B cell (primary cell): ENCODE data around the gene AVEN. TPM values are rescaled to one million over a fixed set of nuclear protein-coding genes. Genes with fewer than 3 reads are reported as not detected.

Experiments
- ATAC-seq: fragments of 200-7000 bp; cut with Tn5 transposase; one replicate; pipeline ENCODE4 v1.10.0; 2021; ENCODE audit warnings: low read depth, mild to moderate bottlenecking, moderate number of reproducible peaks, moderate library complexity
- CTCF ChIA-PET: fragments of 350-600 bp; sonication (Branson Sonifier 250); formaldehyde crosslinking; loops from one replicate; lab custom pipeline; 2021; ENCODE audit warnings: antibody characterized with exemption, inconsistent platforms; lab: Charles Lee
- POLR2A ChIA-PET: fragments of 350-600 bp; sonication (Branson Sonifier 250); formaldehyde crosslinking; loops from one replicate; lab custom pipeline; 2021; ENCODE audit warnings: antibody characterized with exemption; lab: Charles Lee
- DNase-seq: peaks from one replicate; pipeline ENCODE4 v3.0.0; 2013
- H2AFZ ChIP-seq: 2 replicates; pipeline ENCODE4 v1.6.1; 2012; ENCODE audit warnings: mild to moderate bottlenecking, low read depth, low read length; ENCODE audit not compliant: insufficient read depth, poor library complexity, severe bottlenecking
- H3K27ac ChIP-seq, 2 donors: 1 replicate in 1 of 2; 2 replicates in 1 of 2; pipeline ENCODE4 v1.5.1; 2012 to 2013; ENCODE audit warnings: low read length in 2 of 2, mild to moderate bottlenecking in 2 of 2, moderate library complexity in 1 of 2
- H3K27me3 ChIP-seq, 4 experiments: fragments of 200-600 bp in 1 of 4; sonication (generic) in 1 of 4; replicated peaks in 1 of 4; 1 replicate in 2 of 4; 2 replicates in 2 of 4; pipeline versions ENCODE4 v1.6.1 to v1.7.0; 2013 to 2016; ENCODE audit warnings: low read length in 3 of 4, mild to moderate bottlenecking in 2 of 4, mixed read lengths in 1 of 4, moderate library complexity in 1 of 4; ENCODE audit not compliant: insufficient read depth in 4 of 4, control insufficient read depth in 3 of 4; ENCODE audit errors: control extremely low read depth in 1 of 4
- H3K36me3 ChIP-seq, 2 experiments: replicated peaks in 1 of 2; 1 replicate in 1 of 2; 2 replicates in 1 of 2; pipeline versions ENCODE4 v1.6.1 to v1.7.1; 2013; ENCODE audit warnings: low read length in 1 of 2; ENCODE audit not compliant: insufficient read depth in 2 of 2, control insufficient read depth in 1 of 2; ENCODE audit errors: control extremely low read depth in 1 of 2, extremely low read depth in 1 of 2
- H3K4me1 ChIP-seq, 2 donors: fragments of 200-600 bp in 1 of 2; sonication (generic) in 1 of 2; 1 replicate in 1 of 2; 2 replicates in 1 of 2; pipeline versions ENCODE4 v1.5.1 to v1.6.1; 2013 to 2017; ENCODE audit warnings: low read length in 2 of 2; ENCODE audit not compliant: control insufficient read depth in 2 of 2, insufficient read depth in 2 of 2
- H3K4me2 ChIP-seq: replicated peaks from 2 replicates; pipeline ENCODE3; 2012; ENCODE audit warnings: mild to moderate bottlenecking, low read depth, low read length; ENCODE audit not compliant: poor library complexity, severe bottlenecking
- H3K4me3 ChIP-seq, 5 experiments: fragments of 200-600 bp in 1 of 5; sonication (generic) in 1 of 5; 1 replicate in 3 of 5; 2 replicates in 2 of 5; pipeline versions ENCODE4 v1.5.1 to v1.7.0; 2011 to 2016; ENCODE audit warnings: low read length in 4 of 5, mild to moderate bottlenecking in 4 of 5, low read depth in 2 of 5, control low read depth in 1 of 5, moderate library complexity in 1 of 5; ENCODE audit not compliant: insufficient read depth in 1 of 5; ENCODE audit errors: control extremely low read depth in 1 of 5, extremely low read depth in 1 of 5
- H3K79me2 ChIP-seq: fragments of 200-600 bp; sonication (generic); one replicate; pipeline ENCODE4 v1.6.0; 2016; ENCODE audit warnings: low read length; ENCODE audit not compliant: control insufficient read depth, insufficient read depth
- H3K9ac ChIP-seq: fragments of 200-600 bp; sonication (generic); 2 replicates; pipeline ENCODE4 v1.6.1; 2017; ENCODE audit warnings: mild to moderate bottlenecking, low read length, moderate library complexity
- H3K9me3 ChIP-seq, 3 donors: one replicate each; pipeline versions ENCODE4 v1.6.1 to v1.7.1; 2013; ENCODE audit warnings: low read length in 2 of 3; ENCODE audit not compliant: control insufficient read depth in 2 of 3, insufficient read depth in 1 of 3; ENCODE audit errors: control extremely low read depth in 1 of 3
- H4K20me1 ChIP-seq: 2 replicates; pipeline ENCODE4 v1.6.0; 2012; ENCODE audit warnings: mild to moderate bottlenecking, low read length; ENCODE audit not compliant: insufficient read depth, control insufficient read depth, poor library complexity, severe bottlenecking
- H3K27ac Mint-ChIP-seq: one replicate; pipeline ENCODE4 v1.8.0; 2021; ENCODE audit warnings: mixed read lengths
- H3K27me3 Mint-ChIP-seq: one replicate; pipeline ENCODE4 v1.8.0; 2021; ENCODE audit warnings: mixed read lengths
- H3K4me1 Mint-ChIP-seq: one replicate; pipeline ENCODE4 v1.8.0; 2021; ENCODE audit warnings: mixed read lengths
- H3K4me3 Mint-ChIP-seq: one replicate; pipeline ENCODE4 v1.8.0; 2021; ENCODE audit warnings: mixed read lengths
- H3K9me3 Mint-ChIP-seq: one replicate; pipeline ENCODE4 v1.8.0; 2022; ENCODE audit warnings: mixed read lengths; ENCODE audit not compliant: insufficient read depth
- EZH2 ChIP-seq: IDR thresholded peaks from 2 replicates; pipeline ENCODE4 v1.6.1; 2012; ENCODE audit warnings: borderline replicate concordance, low read depth, mild to moderate bottlenecking, moderate library complexity, low read length; ENCODE audit not compliant: insufficient read depth, poor library complexity, severe bottlenecking
- WGBS: methylation state at CpG from one replicate; pipeline ENCODE4 v1.1.5; 2013; ENCODE audit warnings: missing lambda C conversion rate; ENCODE audit not compliant: insufficient coverage; 5-methylcytosine and 5-hydroxymethylcytosine counted together
- intact Hi-C: fragments of 100-400 bp; cut with micrococcal nuclease; formaldehyde crosslinking; loops from one replicate; pipeline ENCODE4 v1.10.0; 2022
- polyA plus RNA-seq: library from polyadenylated mRNA; depleted of rRNA; stranded (reverse); fragments of >200 nt; gene quantifications from 2 replicates; pipeline ENCODE4 v1.2.3, GENCODE V29; 2012
- total RNA-seq, 2 donors: library from RNA; stranded (reverse); fragments of 120-200 nt in 1 of 2; gene quantifications; 1 replicate in 1 of 2; 2 replicates in 1 of 2; pipeline versions ENCODE4 v1.2.3 to v1.2.4, GENCODE V29; 2013 to 2022
- TF ChIP-seq, protein P1 (sequence below): fragments of 200-600 bp; IDR thresholded peaks from one replicate; pipeline ENCODE4 v1.8.0; 2022; ENCODE audit warnings: antibody characterized with exemption, mild to moderate bottlenecking

The AVEN gene
- total and polyA plus RNA-seq, 2 donors (not counting 1 experiment from before 2014, with no cell fraction given), result 1.8 to 8.2 TPM

DNA sequence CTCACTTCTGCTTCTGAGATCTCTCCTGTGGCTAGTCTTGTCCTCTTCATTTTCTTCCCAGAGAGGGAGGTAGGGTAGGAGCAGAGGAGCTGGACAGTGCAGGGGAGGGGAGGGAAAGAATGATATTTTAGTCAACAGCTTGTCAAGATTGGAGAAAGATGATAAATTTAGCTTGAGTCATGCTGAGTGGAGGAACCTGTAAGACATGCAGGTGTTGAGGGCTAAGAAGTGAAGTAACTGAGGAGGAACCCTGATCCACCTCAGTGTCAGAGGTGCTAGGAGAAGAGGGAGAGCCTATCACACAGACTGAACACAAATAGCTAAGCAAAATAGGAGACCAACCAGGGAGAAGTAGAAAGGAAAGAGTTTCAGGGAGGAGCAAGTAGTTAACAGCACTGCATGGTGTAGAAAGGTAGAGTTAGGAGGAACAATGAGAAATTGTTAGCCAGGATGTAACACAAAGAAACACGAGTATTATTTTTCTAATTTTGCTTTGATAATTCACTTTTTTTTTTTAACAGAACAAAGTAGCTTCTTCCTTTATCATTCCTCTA, 178.9 kb downstream of the AVEN start:
- Histone ChIP-seq H3K9ac (no peak overlapping the region), H3K79me2 (no peaks in the 10 kb centered on the region), H3K4me3 (no peak overlapping the region), H3K27ac (no peak overlapping the region), H3K4me2 (no peak overlapping the region), H3K9me3 (no peaks in the 10 kb centered on the region), H3K36me3 (no peaks in the 10 kb centered on the region), H3K27me3 (no peaks in the 10 kb centered on the region), H3K4me1 (no peaks in the 10 kb centered on the region), H2AFZ (no peak overlapping the region), H4K20me1 (no peaks in the 10 kb centered on the region)
- no peaks in the 10 kb centered on the region for H3K9me3 Mint-ChIP-seq
- no peak for ATAC-seq
- H3K27me3 Mint-ChIP-seq, result no peaks in the 10 kb centered on the region
- intact Hi-C loops, result no loop called here
- no peak overlapping the region for H3K27ac Mint-ChIP-seq
- H3K4me1 Mint-ChIP-seq, result no peaks in the 10 kb centered on the region
- CTCF ChIA-PET, result no interaction called here
- POLR2A ChIA-PET, result no interaction called here
- no peak for TF ChIP-seq EZH2
- no peak overlapping the region for H3K4me3 Mint-ChIP-seq
- whole genome bisulfite sequencing, result no CpG with 5 or more reads among the region's 1 CpG
- DNase-seq, result no peak

DNA sequence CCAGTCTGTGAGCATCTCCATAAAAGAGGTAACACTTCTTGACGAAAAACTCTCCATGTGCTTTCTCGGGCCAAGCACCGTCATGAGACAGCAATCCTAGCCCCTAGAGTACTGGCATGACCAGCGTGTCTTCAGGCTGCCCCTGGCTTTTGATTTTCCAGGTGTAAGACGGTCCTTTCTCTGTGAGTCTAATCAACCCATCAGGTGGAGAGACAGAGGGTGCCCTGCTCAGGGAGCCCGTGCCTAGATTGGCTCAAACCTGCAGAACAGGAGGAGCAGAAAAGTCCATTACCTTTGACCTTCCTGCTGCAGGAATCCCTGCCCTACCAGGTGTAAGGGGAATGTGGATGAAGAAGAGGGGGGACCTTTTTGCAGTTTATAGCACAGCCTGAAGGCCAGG, 180.2 kb downstream of the AVEN start:
- Mint-ChIP-seq H3K4me3 (no peak overlapping the region), H3K27ac (no peak overlapping the region), H3K4me1 (no peaks in the 10 kb centered on the region), H3K27me3 (no peaks in the 10 kb centered on the region), H3K9me3 (no peaks in the 10 kb centered on the region)
- 98% methylated on average over 4 of the region's 6 CpGs for WGBS
- DNase-seq, result no peak
- no peaks in the 10 kb centered on the region for H3K9me3 ChIP-seq
- no peak overlapping the region for H3K4me2 ChIP-seq
- ATAC-seq, result no peak
- no peaks in the 10 kb centered on the region for H4K20me1 ChIP-seq
- H3K27ac ChIP-seq, result no peak overlapping the region
- no peaks in the 10 kb centered on the region for H3K79me2 ChIP-seq
- intact Hi-C loops, result no loop called here
- ChIA-PET POLR2A (no interaction called here), CTCF (no interaction called here)
- no peaks in the 10 kb centered on the region for H3K27me3 ChIP-seq
- H3K9ac ChIP-seq, result no peak overlapping the region
- H2AFZ ChIP-seq, result no peak overlapping the region
- no peaks in the 10 kb centered on the region for H3K4me1 ChIP-seq
- no peaks in the 10 kb centered on the region for H3K36me3 ChIP-seq
- H3K4me3 ChIP-seq, result no peak overlapping the region
- TF ChIP-seq EZH2, result no peak
- TF ChIP-seq, protein P1, sequence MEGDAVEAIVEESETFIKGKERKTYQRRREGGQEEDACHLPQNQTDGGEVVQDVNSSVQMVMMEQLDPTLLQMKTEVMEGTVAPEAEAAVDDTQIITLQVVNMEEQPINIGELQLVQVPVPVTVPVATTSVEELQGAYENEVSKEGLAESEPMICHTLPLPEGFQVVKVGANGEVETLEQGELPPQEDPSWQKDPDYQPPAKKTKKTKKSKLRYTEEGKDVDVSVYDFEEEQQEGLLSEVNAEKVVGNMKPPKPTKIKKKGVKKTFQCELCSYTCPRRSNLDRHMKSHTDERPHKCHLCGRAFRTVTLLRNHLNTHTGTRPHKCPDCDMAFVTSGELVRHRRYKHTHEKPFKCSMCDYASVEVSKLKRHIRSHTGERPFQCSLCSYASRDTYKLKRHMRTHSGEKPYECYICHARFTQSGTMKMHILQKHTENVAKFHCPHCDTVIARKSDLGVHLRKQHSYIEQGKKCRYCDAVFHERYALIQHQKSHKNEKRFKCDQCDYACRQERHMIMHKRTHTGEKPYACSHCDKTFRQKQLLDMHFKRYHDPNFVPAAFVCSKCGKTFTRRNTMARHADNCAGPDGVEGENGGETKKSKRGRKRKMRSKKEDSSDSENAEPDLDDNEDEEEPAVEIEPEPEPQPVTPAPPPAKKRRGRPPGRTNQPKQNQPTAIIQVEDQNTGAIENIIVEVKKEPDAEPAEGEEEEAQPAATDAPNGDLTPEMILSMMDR, result no peak
